NT2/D1 (cell line): ENCODE results near the gene CAMTA1.

Source experiments
- YY1 ChIP-seq: IDR thresholded peaks from 2 replicates; pipeline ENCODE4 v1.6.1; 2011; ENCODE audit not compliant: insufficient read length, insufficient read depth
- ZNF274 ChIP-seq: IDR thresholded peaks from 2 replicates; pipeline ENCODE4 v1.6.1; 2011; ENCODE audit warnings: mild to moderate bottlenecking, low read depth, low read length

GRCh38 chr1:7474143-7474490, 688.9 kb downstream of the CAMTA1 start:
- no peak for TF ChIP-seq YY1
- no peak for TF ChIP-seq ZNF274
